AG10803 (cell line): ENCODE results near the gene CELA2B.
"Not testable (repeated sequence)": the region's sequence is repeated elsewhere in the genome, so short reads cannot be mapped to it uniquely, and the experiment has no call there.

Experiments
- DNase-seq: peaks from one replicate; pipeline ENCODE4 v3.0.0; 2010; ENCODE audit warnings: low read depth
- H3K4me3 ChIP-seq: 2 replicates; pipeline ENCODE4 v1.5.1; 2011; ENCODE audit warnings: mild to moderate bottlenecking, low read length, control low read depth
- CTCF ChIP-seq: conservative IDR thresholded peaks from 2 replicates; pipeline ENCODE4 v1.5.1; 2011; ENCODE audit warnings: mild to moderate bottlenecking, low read length, control low read depth, inconsistent platforms

Gene CELA2B

GRCh38 chr1:15472587-15472986 is 3.3 kb upstream of the CELA2B start:
- H3K4me3 ChIP-seq, result no peak overlapping the region
- TF ChIP-seq CTCF, result no peak
- no peak for DNase-seq

- TF ChIP-seq CTCF, result no peak
- no peak overlapping the region for H3K4me3 ChIP-seq
- DNase-seq, result no peak
Measured at GRCh38 chr1:15476927-15477326, 1.0 kb downstream of the CELA2B start.

- TF ChIP-seq CTCF, result no peak
- DNase-seq, result no peak
- H3K4me3 ChIP-seq, result no peak overlapping the region
Measured at GRCh38 chr1:15477646-15478212, 1.8 kb downstream of the CELA2B start.

- no peak for TF ChIP-seq CTCF
- H3K4me3 ChIP-seq, result no peak overlapping the region
- DNase-seq, result no peak
Measured at GRCh38 chr1:15479654-15480347, 3.9 kb downstream of the CELA2B start.

- DNase-seq, result not testable (repeated sequence)
Measured at GRCh38 chr1:15482455-15482854, 6.6 kb downstream of the CELA2B start.

GRCh38 chr1:15482983-15483543 is 7.2 kb downstream of the CELA2B start:
- DNase-seq, H3K4me3 ChIP-seq: not testable (repeated sequence)

More at GRCh38 chr1:15482455-15482854, 6.6 kb downstream of the CELA2B start:
- H3K4me3 ChIP-seq, result not testable (repeated sequence)

GRCh38 chr1:15483971-15484370 is 8.1 kb downstream of the CELA2B start:
- H3K4me3 ChIP-seq, result no peak overlapping the region
- no peak for DNase-seq
- TF ChIP-seq CTCF, result no peak

GRCh38 chr1:15484443-15484842 is 8.5 kb downstream of the CELA2B start:
- H3K4me3 ChIP-seq, DNase-seq: not testable (repeated sequence)

- TF ChIP-seq CTCF, result no peak
- DNase-seq, result no peak
Measured at GRCh38 chr1:15485636-15486035, 9.7 kb downstream of the CELA2B start.

GRCh38 chr1:15486844-15487610 is 11.1 kb downstream of the CELA2B start:
- DNase-seq, H3K4me3 ChIP-seq: not testable (repeated sequence)

More at GRCh38 chr1:15485636-15486035, 9.7 kb downstream of the CELA2B start:
- no peak overlapping the region for H3K4me3 ChIP-seq
